Osteocyte (in vitro differentiated cells): ENCODE measurements around the gene ALX4. TPM values are rescaled to one million over a fixed set of nuclear protein-coding genes. Genes with fewer than 3 reads are reported as not detected.

Experiments
- DNase-seq: peaks from one replicate; pipeline ENCODE4 v3.0.0; 2021; ENCODE audit warnings: mixed read lengths; ENCODE audit not compliant: unreplicated experiment; ENCODE audit errors: extremely low spot score
- H3K27ac Mint-ChIP-seq: one replicate; pipeline ENCODE4 v1.8.0; 2021; ENCODE audit warnings: mild to moderate bottlenecking, mixed read lengths; ENCODE audit not compliant: unreplicated experiment
- H3K27me3 Mint-ChIP-seq: one replicate; pipeline ENCODE4 v1.8.0; 2021; ENCODE audit warnings: mixed read lengths; ENCODE audit not compliant: unreplicated experiment
- H3K36me3 Mint-ChIP-seq: one replicate; pipeline ENCODE4 v1.8.0; 2021; ENCODE audit warnings: mixed read lengths; ENCODE audit not compliant: unreplicated experiment
- H3K4me1 Mint-ChIP-seq: one replicate; pipeline ENCODE4 v1.8.0; 2021; ENCODE audit warnings: mixed read lengths; ENCODE audit not compliant: unreplicated experiment
- H3K4me3 Mint-ChIP-seq: one replicate; pipeline ENCODE4 v1.8.0; 2021; ENCODE audit warnings: mild to moderate bottlenecking, moderate library complexity, mixed read lengths; ENCODE audit not compliant: unreplicated experiment
- H3K9me3 Mint-ChIP-seq: one replicate; pipeline ENCODE4 v1.8.0; 2021; ENCODE audit warnings: mixed read lengths; ENCODE audit not compliant: unreplicated experiment
- CTCF ChIP-seq: fragments of 200-600 bp; sonication (generic); IDR thresholded peaks from 2 replicates; pipeline ENCODE4 v1.5.0; 2021; ENCODE audit warnings: antibody characterized with exemption, mild to moderate bottlenecking, moderate library complexity
- total RNA-seq: library from RNA; stranded (reverse); gene quantifications from 2 replicates; pipeline ENCODE4 v1.2.1, GENCODE V29; 2021

ALX4 gene
- total RNA-seq, 1 donor from 2014 or later = not detected

- H3K36me3 Mint-ChIP-seq = peaks cover 23% of the 10 kb centered on the region
- peaks cover 31% of the 10 kb centered on the region for H3K9me3 Mint-ChIP-seq
- no peak overlapping the region for H3K27ac Mint-ChIP-seq
- no peaks in the 10 kb centered on the region for H3K4me1 Mint-ChIP-seq
- H3K27me3 Mint-ChIP-seq = no peaks in the 10 kb centered on the region
- no peak for TF ChIP-seq CTCF
- no peak overlapping the region for H3K4me3 Mint-ChIP-seq
- peak; percentile 21 for DNase-seq
These were observed 54.4 kb downstream of the ALX4 start for GRCh38 chr11:44255406-44256071.

GRCh38 chr11:44252999-44253602 is 56.8 kb downstream of the ALX4 start:
- Mint-ChIP-seq H3K27me3 (no peaks in the 10 kb centered on the region), H3K36me3 (peaks cover 26% of the 10 kb centered on the region), H3K4me3 (no peak overlapping the region), H3K27ac (no peak overlapping the region), H3K4me1 (no peaks in the 10 kb centered on the region), H3K9me3 (peaks cover 31% of the 10 kb centered on the region)
- no peak for DNase-seq
- TF ChIP-seq CTCF = no peak

GRCh38 chr11:44250421-44250820 is 59.5 kb downstream of the ALX4 start:
- peaks cover 22% of the 10 kb centered on the region for H3K4me1 Mint-ChIP-seq
- no peaks in the 10 kb centered on the region for H3K27me3 Mint-ChIP-seq
- no peak overlapping the region for H3K27ac Mint-ChIP-seq
- peaks cover 26% of the 10 kb centered on the region for H3K36me3 Mint-ChIP-seq
- H3K9me3 Mint-ChIP-seq = peaks cover 31% of the 10 kb centered on the region
- TF ChIP-seq CTCF = no peak
- no peak overlapping the region for H3K4me3 Mint-ChIP-seq
- no peak for DNase-seq

- Mint-ChIP-seq H3K27me3 (no peaks in the 10 kb centered on the region), H3K27ac (no peak overlapping the region), H3K9me3 (peaks cover 22% of the 10 kb centered on the region), H3K4me1 (peaks cover 44% of the 10 kb centered on the region), H3K4me3 (no peak overlapping the region), H3K36me3 (peaks cover 24% of the 10 kb centered on the region)
- DNase-seq = no peak
- no peak for TF ChIP-seq CTCF
These were observed 61.8 kb downstream of the ALX4 start for GRCh38 chr11:44248109-44248508.

GRCh38 chr11:44247508-44247907 is 62.4 kb downstream of the ALX4 start:
- Mint-ChIP-seq H3K4me1 (peaks cover 50% of the 10 kb centered on the region), H3K27ac (peak overlapping the region; percentile 34)
- no peak for DNase-seq

More at GRCh38 chr11:44247508-44247907, 62.4 kb downstream of the ALX4 start:
- Mint-ChIP-seq H3K27me3 (no peaks in the 10 kb centered on the region), H3K36me3 (peaks cover 18% of the 10 kb centered on the region), H3K4me3 (no peak overlapping the region), H3K9me3 (peaks cover 16% of the 10 kb centered on the region)
- TF ChIP-seq CTCF = no peak
